Activated T-cell treated with anti-CD3 and anti-CD28 coated beads for 1 hour (primary cell): Measurements from ENCODE around the gene TUBB2A.
A peak's percentile ranks its signal among the peaks of the same experiment; 100 is the strongest.

Experiments used
- DNase-seq: peaks from one replicate; pipeline ENCODE4 v3.0.0-alpha.2; 2020; ENCODE audit warnings: low read depth

TUBB2A gene

GRCh38 chr6:3119040-3119723 is 38.2 kb downstream of the TUBB2A start:
- DNase-seq = no peak

- DNase-seq = peak; percentile 100
These were observed 38.8 kb downstream of the TUBB2A start, which contains the start of gene BPHL for GRCh38 chr6:3118353-3119039. Gene BPHL (plus strand): TSS chr6:3118711. CDS start chr6:3118741, 30 bp downstream.

DNA sequence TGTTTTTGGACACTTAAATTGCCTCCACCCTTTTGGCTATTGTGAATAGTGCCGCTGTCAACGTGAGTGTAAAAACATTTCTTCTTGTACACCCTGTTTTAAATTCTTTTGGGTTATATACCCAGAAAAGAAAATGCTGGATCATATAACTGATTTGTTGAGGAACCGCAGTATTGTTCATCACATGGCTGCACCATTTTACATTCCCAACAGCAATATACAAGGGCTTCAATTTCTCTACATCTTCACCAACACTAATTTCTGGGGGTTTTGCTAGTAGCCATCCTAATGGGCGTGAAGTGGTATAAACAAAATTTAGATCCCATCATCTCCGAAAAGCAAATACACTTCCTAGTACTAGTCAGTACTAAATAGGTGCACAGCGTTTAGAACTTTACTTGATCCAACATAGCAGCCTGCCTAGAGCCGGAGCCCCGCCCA is 39.4 kb downstream of the TUBB2A start:
- no peak for DNase-seq

DNA sequence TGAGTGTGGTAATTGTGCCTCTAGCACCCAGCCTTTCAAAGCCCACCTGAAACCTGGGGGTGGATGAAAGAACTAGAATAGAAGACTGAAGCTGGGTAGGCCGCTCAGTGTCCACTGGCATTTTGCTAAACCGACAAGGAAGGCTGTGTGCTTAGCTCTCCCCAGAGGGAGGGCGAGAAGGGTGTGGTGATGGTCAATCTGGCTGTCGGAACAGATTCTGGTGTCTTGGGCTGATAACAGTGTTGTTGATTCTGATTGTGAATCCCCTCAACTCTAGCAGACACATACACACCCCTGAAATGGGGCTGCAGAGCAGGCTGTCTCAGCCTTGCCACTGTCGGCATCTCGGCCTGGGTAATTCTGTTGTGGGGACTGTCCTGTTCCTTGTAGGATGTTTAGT is 43.0 kb downstream of the TUBB2A start:
- no peak for DNase-seq

GRCh38 chr6:3109761-3110160 is 47.6 kb downstream of the TUBB2A start:
- DNase-seq = no peak

DNA sequence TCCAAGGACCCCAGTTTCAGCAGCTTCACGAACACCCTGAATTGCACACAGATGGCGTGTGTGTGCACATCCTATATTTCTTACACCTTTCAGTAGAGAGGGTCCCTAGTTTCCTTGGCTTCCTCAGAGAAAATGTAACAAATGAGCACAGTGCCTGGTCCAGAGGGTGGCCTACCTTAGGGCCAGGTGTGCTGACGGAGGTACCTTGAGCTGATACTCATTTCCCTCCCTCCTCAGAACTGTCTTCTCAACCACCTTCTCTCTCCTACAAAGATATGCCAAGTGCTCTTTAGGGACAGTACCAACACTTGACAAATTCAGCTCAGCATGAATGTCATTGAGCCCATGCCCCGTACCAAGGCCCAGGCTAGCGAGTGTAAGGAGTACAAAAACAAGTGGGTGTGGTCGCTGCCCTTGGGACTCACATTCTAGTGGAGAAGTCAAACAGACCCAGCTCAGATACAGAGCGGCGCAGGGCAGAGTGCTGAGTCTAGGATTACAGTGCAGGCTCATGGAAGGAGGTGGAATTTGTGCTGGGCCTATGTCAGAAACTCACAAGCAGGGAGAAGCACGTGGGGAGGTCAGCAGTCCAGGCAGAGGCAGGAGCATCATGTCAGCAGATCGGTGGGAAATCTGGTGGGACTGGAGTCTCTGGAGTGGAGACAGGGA is 48.5 kb downstream of the TUBB2A start:
- no peak for DNase-seq
